PC-9 (cell line): ENCODE measurements around the gene BNIP3.

Experiments used
- CTCF ChIP-seq: fragments of 200-600 bp; sonication (generic); conservative IDR thresholded peaks from 2 replicates; pipeline ENCODE4 v1.6.1; 2017; ENCODE audit warnings: mixed run types, antibody characterized with exemption, mild to moderate bottlenecking, moderate library complexity
- EZH2 ChIP-seq: fragments of 200-600 bp; sonication (generic); IDR thresholded peaks from 2 replicates; pipeline ENCODE4 v1.8.0; 2017; ENCODE audit warnings: antibody characterized with exemption, low read depth

GRCh38 chr10:132022241-132022640 lies 40.5 kb upstream of the BNIP3 start:
- TF ChIP-seq CTCF (no peak), EZH2 (no peak)
